Fibroblast of the conjunctiva (primary cell): ENCODE measurements around the gene ZNF827.

Experiments used
- DNase-seq: peaks from one replicate; pipeline ENCODE4 v3.0.0-alpha.2; 2010; ENCODE audit warnings: low read depth

The ZNF827 gene

DNA sequence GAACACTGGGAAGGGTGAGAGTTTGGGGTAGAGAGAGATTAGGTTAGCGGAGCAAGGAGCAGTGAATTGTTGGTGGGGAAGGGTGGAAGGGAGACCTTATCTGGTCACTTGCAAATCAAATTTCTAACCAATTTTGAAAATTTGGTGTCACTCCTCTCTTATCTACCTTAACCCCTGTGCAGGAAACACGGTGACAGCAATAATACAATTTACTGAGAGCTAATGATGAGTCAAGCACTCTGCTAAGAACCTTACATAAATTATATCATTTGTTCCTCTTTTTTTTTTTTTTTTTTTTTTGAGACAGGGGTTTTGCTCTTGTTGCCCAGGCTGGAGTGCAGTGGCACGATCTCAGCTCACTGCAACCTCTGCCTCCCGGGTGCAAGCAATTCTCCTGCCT, 142.3 kb downstream of the ZNF827 start:
- DNase-seq = no peak

DNA sequence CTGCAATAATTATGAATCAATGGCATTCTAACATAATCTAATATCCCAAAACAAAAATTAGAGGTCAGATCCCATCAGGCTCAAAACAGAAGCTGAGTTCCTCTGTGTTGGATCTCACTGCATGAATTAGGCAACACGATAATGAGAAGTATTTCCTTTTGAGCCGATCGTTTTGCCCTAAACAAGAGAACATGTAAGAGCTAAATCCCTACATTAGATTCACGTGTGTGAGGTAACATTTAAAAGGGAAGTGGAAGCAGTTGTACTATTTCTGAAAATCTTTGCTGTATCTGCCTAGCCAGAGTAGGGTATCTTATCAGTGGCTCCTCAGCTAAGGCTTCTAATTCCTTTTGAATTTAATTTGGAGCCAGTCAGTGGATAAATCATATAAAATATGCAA, 143.1 kb downstream of the ZNF827 start:
- DNase-seq = no peak

DNA sequence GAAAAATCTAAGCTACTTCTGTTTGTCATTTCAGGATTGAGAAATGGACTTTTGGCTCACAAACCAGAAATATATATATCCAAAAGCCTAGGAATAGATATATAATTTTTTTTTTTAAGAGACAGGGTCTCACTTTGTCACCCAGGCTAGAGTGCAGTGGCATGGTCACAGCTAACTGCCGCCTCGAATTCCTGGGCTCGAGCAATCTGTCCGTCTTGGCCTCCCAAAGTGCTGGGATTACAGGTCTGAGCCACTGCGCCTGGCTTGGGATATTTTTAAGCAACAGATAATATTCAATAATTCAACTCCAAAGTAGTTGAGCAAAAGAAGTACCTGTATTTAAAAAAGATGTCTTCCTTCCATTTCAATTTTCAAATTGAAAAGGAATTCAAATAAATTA, 146.2 kb downstream of the ZNF827 start:
- DNase-seq = no peak

DNA sequence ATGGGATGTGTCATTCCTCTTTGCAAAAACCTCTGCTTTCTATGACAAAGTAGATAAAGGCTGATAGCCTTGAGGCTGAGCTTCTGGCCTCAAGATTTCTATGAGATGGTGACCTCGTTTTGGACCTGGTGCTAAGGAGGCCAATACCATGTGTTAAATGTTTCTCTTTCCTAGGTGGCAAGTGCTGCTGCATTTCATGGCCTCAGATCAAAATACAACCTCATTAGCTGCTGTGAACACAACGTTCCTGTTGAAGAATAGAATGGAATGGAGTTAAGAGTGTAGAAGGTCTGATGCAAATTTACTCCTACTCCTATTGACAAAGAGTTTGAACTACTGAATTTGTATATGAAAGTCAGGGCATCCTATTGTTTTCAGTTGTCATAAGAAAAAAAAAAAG, 146.6 kb downstream of the ZNF827 start:
- DNase-seq = no peak

DNA sequence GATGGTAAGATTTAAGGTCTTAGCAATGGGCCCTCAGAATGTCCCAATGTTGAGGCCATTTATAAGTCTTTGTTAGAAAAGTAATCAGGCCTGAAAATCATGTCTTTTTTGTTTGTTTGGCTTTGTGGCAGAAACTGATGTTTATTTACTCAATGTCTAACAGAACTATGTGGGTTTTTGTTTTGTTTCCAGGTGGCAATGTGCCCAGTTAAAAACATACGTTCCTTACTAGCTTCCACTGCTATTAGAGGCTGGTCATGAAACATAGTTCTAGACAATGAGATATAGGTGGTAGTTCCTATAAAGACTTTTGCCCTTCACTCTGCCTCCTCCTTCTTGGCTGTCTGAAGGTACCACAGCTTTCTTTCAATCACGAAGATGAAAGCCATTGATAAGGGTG, 149.9 kb downstream of the ZNF827 start:
- DNase-seq = no peak

DNA sequence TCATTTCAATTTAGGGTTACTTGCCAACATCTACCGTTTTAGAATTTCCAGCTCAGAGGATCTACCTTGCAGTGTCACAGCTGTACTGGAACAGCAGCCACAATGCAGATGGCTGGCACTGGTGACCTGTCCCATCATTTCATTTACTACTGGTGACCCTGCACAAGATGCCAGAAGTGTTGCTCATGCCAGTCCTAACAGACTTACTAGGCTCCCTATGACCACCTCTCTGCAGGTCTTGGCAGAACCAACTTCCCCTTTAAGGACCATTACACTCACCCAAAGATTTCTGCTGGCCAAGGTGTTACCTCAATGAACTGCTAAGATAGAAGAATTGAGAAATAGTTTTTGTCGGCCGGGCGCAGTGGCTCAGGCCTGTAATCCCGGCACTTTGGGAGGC, 151.8 kb downstream of the ZNF827 start:
- DNase-seq = no peak

DNA sequence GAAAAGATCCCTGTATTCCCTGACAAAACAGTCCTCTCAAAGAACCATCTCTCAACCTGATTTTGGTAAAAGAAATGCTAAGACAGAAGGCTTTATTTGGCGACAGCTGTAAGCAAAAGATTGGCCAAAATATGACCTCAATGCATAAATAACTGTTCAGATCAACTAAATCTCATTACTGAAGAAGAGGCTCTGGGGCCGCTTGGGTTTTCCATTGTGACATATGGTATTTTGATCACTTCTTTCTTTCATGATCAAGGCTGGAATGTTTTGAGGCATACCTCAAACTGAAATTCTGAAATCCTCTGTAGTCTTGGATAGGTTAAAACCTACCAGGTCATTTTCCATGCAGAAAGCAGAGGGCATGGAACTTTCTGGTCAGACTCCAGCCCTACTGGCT, 152.4 kb downstream of the ZNF827 start:
- DNase-seq = no peak

DNA sequence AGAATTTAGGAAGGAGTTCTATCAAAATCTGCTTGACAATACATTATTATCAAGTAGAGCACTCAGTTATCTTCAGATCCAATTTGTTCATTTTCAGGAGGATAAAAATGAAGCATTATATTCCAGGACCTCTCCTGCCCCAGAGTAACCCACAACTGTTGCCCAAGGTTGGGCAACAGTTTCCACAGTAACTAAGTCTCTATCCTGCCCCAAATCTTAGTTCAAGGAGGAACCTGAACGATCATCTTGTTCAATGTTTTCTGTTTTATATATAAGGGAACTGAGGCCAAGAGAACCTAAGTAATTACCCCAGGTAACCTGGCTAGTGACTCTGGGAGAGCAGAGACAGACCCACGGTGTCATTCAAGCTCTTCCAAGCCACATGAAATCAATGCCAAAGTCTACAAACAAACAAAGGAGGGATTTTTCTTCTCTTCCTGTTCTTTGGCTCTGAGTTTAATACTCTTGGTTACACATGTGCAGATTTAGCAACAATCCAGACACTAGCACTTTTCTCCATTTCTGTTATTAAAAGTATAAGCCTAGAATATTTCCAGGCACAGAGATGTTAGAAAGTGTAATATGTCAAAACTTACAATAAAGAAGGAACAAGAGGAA, 153.1 kb downstream of the ZNF827 start:
- DNase-seq = no peak

DNA sequence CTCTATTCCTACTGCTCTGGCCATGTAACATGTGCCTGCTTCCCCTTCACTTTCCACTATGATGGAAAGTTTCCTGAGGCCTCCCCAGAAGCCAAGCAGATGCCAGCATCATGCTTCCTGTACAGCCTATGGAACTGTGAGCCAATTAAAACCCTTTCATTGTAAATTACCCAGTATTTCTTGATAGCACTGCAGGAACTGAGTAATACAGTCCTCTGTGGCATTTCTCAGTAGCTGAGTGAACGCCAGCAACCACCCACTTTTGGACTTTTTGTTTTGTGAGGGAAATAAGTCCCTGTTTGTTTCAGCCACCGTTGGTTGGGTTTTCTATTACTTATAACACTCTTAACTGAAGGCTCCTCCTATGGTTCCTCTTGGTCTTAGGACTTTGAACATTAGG, 154.6 kb downstream of the ZNF827 start:
- DNase-seq = no peak

DNA sequence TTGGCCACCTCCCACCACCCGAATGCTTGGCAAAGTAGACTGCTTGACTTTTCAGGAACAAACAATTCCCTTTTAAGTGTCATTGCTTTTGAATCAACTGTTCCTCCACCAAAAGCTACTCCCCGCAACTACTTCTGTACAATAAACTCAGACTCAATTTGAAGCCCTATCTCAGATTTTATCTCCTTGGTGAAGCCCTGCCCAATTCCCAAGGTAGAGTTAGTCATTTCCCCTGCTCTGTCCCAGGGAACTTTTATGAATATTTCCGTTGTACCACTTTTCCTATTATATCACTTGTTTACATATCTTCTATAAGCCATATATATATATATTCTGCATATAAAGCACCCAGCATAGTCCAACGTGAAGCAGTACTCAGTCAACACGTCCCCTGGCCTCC, 155.9 kb downstream of the ZNF827 start:
- no peak for DNase-seq

DNA sequence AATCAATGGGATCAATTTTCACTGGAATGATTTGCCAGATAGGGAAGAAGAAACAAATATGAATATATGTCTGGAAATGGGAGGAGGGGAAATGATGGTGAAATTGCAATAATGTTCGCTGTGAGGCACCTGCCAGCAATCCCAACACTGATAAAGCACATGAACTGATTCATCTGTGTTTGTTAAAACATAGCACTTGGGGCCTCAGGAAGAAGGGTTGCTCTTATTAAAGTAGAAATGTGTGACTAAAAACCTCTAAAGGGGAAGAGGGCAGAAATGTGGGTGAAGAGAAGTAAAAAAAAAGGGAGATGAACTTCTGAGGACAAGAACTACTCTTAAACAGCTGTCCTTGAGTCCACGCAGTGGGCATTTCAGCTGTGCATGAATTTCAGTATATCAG, 157.3 kb downstream of the ZNF827 start:
- no peak for DNase-seq

DNA sequence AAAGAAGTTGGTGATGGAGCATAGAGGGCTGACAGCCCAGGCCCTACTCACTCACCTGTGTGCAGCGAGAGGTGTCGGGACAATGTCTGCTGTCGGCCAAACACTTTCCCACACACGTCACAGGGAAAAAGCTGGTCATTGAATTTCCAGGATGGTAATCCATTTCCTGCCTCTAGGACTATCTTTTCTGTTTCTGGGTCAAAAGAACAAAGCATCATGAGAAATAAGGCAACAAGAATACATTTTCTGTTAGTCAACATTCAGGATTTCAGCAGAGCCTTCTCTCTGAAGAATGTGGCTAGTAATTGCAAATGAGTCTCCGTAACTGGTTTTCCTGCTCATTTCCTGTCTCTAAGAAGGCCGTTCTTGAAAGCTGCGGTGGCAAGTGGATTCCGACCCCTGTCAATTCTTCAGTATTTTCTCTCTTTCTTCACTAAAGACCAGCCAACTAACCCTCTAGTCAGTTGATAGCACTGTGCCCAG, 159.3 kb downstream of the ZNF827 start:
- no peak for DNase-seq

DNA sequence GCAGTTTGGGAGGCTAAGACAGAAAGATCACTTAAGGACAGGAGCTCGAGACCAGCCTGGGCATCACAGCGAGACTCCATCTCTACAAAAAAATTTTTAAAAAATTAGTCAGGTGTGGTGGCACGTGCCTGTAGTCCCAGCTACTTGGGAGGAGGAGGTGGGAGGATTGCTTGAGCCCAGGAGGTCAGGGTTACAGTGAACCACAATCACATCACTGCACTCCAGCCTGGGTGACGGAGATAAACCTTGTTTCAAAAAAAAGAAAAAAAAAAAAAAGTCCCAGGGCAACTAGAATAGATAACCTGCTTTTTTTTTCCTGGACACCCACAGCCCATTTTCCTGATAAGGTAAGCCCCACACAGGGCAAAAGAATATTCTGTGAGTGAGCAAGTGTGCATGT, 162.4 kb downstream of the ZNF827 start:
- no peak for DNase-seq

DNA sequence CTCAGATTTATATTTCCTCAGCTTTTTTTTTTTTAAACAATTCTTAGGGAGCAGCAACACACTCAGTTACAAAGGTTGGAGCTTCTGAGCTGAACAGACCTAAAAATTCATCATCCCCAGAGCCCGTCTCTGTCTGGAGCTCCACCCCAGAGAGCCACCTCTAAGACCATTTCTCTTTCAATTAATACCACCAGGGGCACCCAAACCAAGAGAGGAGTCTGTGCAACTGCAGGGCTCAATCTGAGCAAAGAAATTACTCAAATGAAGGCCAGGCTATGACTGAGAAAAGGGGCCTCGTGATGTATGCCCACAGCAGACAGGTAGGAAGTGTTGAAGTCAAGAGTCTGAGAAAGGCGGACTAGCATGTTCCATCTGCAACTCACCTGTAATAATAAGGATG, 163.2 kb downstream of the ZNF827 start:
- no peak for DNase-seq

DNA sequence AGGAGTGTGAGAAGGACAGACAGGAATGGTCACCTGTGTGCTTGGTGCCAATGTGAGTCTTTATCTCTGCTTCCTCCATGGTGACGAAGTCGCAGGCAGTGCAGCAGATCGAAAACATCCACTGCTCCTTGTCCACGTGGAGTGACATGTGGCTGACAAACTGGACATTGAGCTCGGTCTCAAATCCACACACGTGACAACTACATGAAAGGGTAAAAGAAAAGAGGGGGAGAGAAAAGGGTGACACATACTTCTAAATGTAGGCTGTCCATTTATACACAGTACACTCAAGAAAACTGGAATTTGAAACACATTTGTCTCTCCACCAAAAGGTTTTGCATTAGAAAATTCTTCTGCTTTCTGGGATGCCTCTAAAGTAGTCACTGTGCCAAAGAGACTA, 164.2 kb downstream of the ZNF827 start:
- DNase-seq = no peak

DNA sequence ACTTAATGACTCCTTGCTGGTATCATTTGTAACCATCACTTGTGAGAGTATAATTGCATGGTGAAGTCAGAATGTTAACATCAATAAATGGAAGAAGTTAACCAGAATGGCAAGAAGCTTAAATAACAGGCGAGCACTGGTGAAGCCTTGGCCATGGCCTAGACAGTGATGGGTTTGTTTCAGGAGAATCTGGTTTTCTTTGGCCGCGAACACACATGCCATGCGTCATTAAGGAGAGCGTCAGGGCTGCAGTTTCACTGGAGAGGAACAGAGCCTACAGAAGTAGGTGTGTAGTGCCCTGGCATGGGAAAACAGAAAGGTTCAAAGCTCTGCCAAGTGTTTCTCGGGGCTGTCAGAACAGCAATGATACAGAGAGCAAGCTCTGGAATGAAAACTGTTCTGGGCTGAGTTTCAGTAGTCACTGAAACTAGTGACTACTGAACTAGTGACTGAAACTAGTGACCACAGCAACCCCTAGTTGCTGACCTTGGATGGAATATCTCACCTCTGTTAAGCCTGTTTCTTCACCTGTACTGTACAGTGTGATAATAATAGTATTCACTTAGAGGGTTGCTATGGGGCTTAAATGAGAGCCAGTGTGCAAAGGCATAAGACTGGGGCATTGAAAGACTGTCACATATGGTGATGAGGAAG, 164.9 kb downstream of the ZNF827 start:
- no peak for DNase-seq

DNA sequence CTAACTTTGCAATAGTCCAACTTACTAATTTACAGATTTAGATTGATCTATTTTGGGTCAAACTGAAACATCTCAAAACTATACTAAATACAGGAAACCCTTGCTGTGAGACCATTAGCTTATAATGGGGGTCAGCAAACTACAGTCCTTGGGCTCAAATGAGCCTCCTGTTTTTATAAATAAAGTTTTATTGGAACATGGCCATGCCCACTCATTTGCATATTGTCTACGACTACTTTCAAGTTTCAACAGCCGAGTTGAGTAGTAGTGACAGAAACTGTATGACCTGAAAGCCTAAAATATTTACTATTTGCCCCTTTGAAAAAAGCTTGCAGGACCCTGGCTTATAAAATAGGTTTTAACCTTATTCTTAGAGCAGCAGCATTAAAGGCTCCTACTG, 166.3 kb downstream of the ZNF827 start:
- no peak for DNase-seq

DNA sequence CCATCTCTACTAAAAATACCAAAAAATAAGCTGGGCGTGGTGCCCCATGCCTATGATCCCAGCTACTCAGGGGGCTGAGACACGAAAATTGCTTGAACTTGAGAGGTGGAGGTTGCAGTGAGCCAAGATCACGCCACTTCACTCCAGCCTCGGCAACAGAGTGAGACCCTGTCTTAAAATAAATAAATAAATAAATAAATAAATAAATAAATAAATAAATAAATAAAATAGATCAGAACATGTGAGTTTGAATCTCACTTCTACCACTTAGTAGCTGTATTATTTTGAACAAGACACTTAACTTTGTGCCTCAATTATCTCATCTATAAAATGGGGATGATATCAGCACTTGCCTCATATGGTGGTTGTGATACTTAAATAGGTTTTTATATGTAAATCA, 168.5 kb downstream of the ZNF827 start:
- DNase-seq = no peak

DNA sequence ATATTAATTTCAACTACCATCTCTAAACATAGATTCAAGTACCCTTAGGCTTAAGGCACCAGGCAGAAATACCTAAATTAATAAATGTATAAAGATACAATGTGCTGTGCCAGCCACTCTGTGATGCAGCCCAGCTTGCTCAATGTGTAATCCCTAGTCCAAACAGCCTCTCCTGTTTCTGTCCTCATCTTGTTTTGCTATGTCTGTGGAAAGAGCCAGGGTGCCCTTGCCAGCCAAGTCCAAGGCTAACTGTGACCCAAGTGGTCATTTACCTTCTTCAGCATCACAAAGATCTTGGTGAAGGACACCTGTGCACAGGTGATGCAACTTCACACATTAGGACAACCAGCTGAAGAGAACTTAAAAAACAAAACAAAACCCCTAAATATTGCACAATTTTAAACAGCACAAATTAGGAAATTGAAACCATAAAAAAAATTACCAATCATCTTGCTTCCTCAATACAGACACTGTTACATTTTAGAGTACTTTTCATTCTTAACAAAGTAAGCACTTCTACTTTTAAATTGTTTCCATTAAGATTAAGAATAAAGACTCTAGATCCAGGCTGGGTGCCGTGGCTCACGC, 169.1 kb downstream of the ZNF827 start:
- DNase-seq = no peak

DNA sequence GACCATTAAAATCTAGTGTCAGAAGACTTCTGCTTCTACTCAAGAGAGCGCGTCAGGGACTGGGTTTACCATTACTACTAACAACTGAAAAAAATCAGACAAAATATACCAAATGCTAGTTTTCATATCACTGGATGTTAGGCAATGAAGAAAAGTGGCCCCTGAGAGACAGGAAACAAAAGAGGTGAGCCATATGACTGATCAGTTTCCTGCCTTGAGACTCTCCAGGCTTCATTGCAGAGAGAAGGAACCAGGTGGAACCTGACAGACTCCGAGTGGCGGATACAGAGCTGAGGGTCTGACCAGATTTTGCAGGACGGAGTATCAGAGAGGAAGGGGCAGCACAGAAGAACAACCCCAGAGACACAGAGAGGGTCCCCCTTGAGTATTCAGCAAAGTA, 172.3 kb downstream of the ZNF827 start:
- no peak for DNase-seq

DNA sequence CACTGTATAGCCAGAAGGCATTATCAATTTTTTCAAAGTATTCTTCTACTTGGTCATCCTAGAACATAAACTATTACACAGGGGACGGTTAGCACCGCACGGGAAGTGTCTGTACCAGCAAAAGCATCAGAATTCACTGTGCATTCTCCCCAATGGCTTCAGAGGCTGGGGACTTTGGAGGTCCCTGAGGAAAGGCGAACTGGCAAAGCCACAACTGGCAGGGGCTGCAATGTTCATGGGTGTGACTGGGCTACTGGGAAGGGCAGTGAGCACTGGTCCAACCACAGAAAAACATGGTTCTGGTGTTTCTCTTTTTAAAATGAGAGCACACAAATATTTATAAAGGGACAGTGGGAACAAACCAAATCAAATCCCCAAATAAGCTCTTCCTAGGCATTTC, 175.2 kb downstream of the ZNF827 start:
- DNase-seq = no peak

DNA sequence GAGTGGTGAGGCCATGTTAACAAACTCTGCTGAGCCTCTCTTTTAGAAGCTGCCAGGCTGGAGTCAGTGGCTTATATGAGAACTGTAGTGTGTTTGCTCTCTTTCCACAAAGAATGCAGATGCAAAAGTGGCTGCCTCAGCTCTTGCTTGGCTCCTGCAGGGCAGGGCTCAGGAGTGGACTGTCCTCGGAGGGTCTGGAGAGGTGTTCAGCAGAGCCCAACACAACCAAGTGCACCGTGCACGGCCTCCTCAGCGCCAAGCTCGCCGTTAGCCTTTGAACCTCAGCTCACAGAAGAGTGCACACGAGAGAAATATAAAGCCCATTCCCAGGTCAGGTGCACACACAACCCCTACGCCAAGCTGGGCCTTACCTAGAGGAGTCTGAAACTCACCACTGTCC, 175.9 kb downstream of the ZNF827 start:
- no peak for DNase-seq

DNA sequence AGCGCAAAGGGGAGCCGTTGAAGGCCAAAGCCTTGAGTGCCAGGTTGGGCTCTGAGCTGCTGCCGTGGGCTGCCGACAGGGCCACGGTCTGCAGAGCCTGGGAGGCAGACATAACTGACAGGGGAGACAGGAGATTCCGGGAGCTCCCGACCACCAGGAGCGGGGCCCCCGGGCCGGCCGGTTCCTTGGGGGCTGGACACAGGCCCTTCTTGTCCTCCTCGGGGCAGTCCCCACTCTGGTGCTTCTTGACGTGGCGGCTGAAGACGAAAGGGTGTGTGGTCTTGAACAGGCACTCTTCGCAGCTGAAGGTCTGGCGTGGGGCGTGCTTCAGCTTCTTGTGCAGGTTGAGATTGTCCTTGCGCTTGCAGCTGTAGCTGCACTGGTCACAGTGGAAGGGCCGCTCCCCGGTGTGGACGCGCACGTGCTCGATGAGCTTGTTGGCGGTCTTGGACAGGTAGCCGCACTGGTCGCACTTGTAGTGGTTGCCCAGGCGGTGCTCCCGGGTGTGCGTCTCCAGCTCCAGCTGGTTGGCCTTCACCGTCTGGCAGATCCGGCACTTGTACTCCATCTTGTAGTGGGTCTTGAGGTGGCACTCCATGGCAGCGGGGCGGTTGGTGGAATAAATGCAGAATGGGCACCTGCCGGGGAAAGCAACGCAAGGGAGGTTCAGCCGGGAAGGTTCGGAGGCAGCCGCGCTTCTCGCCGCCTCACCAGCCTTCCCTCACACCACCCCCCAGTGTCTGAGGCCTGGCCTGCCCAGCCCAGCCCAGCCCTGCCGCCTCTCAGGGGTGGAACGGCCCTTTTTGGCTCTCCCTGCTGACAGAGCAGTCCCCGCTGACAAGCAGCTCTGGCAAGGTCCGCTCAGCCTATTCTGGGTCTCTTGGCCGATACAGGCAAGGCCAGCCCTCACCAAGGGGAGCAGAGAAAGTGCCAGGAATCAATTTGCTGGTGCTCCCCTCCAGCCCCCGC, 177.4 kb downstream of the ZNF827 start:
- DNase-seq = no peak
